GM13977 (cell line): Measurements from ENCODE around the gene ZNF441.

Experiments used
- DNase-seq: peaks from one replicate; pipeline ENCODE4 v3.0.0; 2012; ENCODE audit warnings: low spot score
- CTCF ChIP-seq: IDR thresholded peaks from 2 replicates; pipeline ENCODE4 v1.5.1; 2012; ENCODE audit warnings: mild to moderate bottlenecking, control low read depth; ENCODE audit not compliant: insufficient read depth; ENCODE audit errors: extremely low read depth, missing control alignments
- in situ Hi-C: fragments of 300-500 bp; cut with MboI; formaldehyde crosslinking; loops from one replicate; pipeline ENCODE4 v1.12.0; 2022; ENCODE audit warnings: low sequenced_read_pairs, low pct_unique_long_range_greater_than_20kb, mixed read lengths, inconsistent platforms; ENCODE audit not compliant: unreplicated experiment

ZNF441 gene

GRCh38 chr19:11780431-11781020 is 13.7 kb downstream of the ZNF441 start:
- DNase-seq, result no peak
- no peak for TF ChIP-seq CTCF

GRCh38 chr19:11781295-11782057 is 14.7 kb downstream of the ZNF441 start:
- in situ Hi-C loops, result no loop called here
- TF ChIP-seq CTCF, result no peak
- no peak for DNase-seq

More at GRCh38 chr19:11780431-11781020, 13.7 kb downstream of the ZNF441 start:
- in situ Hi-C loops, result no loop called here

- TF ChIP-seq CTCF, result no peak
- in situ Hi-C loops, result no loop called here
- DNase-seq, result no peak
Measured at GRCh38 chr19:11783767-11784166, 17.0 kb downstream of the ZNF441 start.

GRCh38 chr19:11784356-11784755 is 17.6 kb downstream of the ZNF441 start:
- in situ Hi-C loops, result no loop called here
- no peak for DNase-seq
- TF ChIP-seq CTCF, result no peak

GRCh38 chr19:11787536-11787935 is 20.7 kb downstream of the ZNF441 start:
- no peak for TF ChIP-seq CTCF
- in situ Hi-C loops, result no loop called here
- DNase-seq, result no peak

GRCh38 chr19:11792942-11793341 is 26.1 kb downstream of the ZNF441 start:
- in situ Hi-C loops, result no loop called here
- DNase-seq, result no peak
- no peak for TF ChIP-seq CTCF

- in situ Hi-C loops, result no loop called here
- peak; percentile 79 for TF ChIP-seq CTCF
- DNase-seq, result peak; percentile 87
Measured at GRCh38 chr19:11797491-11797890, 30.7 kb downstream of the ZNF441 start.
